Cardiac fibroblast (primary cell): ENCODE results near the gene RAPGEF4.

Experiments
- DNase-seq, 2 donors: peaks; one replicate each; pipeline versions ENCODE4 v3.0.0 to v3.0.0-alpha.2; 2010; ENCODE audit warnings: low read depth in 2 of 2
- H3K4me3 ChIP-seq, 2 donors: replicated peaks in 1 of 2; 1 replicate in 1 of 2; 2 replicates in 1 of 2; pipeline ENCODE4 v1.5.1; 2011; ENCODE audit warnings: low read depth in 2 of 2, low read length in 2 of 2, mild to moderate bottlenecking in 2 of 2, moderate library complexity in 1 of 2
- CTCF ChIP-seq: IDR thresholded peaks from one replicate; pipeline ENCODE4 v1.5.1; 2011; ENCODE audit warnings: low read depth, mild to moderate bottlenecking, low read length, inconsistent platforms

The RAPGEF4 gene

GRCh38 chr2:172951554-172951953 lies 215.9 kb downstream of the RAPGEF4 start:
- no peak overlapping the region for H3K4me3 ChIP-seq
- TF ChIP-seq CTCF = no peak
- DNase-seq = no peak

GRCh38 chr2:172953411-172953810 lies 217.8 kb downstream of the RAPGEF4 start:
- DNase-seq = no peak
- TF ChIP-seq CTCF = no peak
- no peak overlapping the region for H3K4me3 ChIP-seq

- no peak overlapping the region for H3K4me3 ChIP-seq
- no peak for TF ChIP-seq CTCF
- peak in 1 of 2 donors; percentile 62 for DNase-seq
These were observed 218.6 kb downstream of the RAPGEF4 start for GRCh38 chr2:172953970-172954852.

GRCh38 chr2:172955587-172955986 lies 219.9 kb downstream of the RAPGEF4 start:
- no peak for DNase-seq
- no peak for TF ChIP-seq CTCF
- H3K4me3 ChIP-seq = no peak overlapping the region

GRCh38 chr2:172957734-172958133 lies 222.1 kb downstream of the RAPGEF4 start:
- no peak overlapping the region for H3K4me3 ChIP-seq
- no peak for TF ChIP-seq CTCF

GRCh38 chr2:172962082-172962481 lies 226.4 kb downstream of the RAPGEF4 start:
- DNase-seq = no peak
- TF ChIP-seq CTCF = no peak
- no peak overlapping the region for H3K4me3 ChIP-seq

More at GRCh38 chr2:172957734-172958133, 222.1 kb downstream of the RAPGEF4 start:
- no peak for DNase-seq

GRCh38 chr2:172962824-172963223 lies 227.2 kb downstream of the RAPGEF4 start:
- peak; percentile 60 to 75 for DNase-seq
- H3K4me3 ChIP-seq = no peak overlapping the region
- TF ChIP-seq CTCF = no peak
